Activated B cell treated with CpG ODN at 0.5 μM for 24 hours (primary cell): Measurements from ENCODE around the gene SPOCK1. TPM values are rescaled to one million over a fixed set of nuclear protein-coding genes. Genes with fewer than 3 reads are reported as not detected.

Experiments used
- ATAC-seq: fragments of 200-7000 bp; cut with Tn5 transposase; one replicate; pipeline ENCODE4 v1.10.0; 2021; ENCODE audit warnings: low read depth, mild to moderate bottlenecking, moderate library complexity
- CTCF ChIA-PET: fragments of 350-600 bp; sonication (Branson Sonifier 250); formaldehyde crosslinking; loops from one replicate; lab custom pipeline; 2021; ENCODE audit warnings: antibody characterized with exemption; lab: Charles Lee
- POLR2A ChIA-PET: fragments of 350-600 bp; sonication (Branson Sonifier 250); formaldehyde crosslinking; loops from one replicate; lab custom pipeline; 2021; ENCODE audit warnings: antibody characterized with exemption; lab: Charles Lee
- DNase-seq: peaks from one replicate; pipeline ENCODE4 v3.0.0; 2022
- H3K27ac Mint-ChIP-seq: one replicate; pipeline ENCODE4 v1.8.0; 2020; ENCODE audit warnings: mixed read lengths
- H3K27me3 Mint-ChIP-seq: one replicate; pipeline ENCODE4 v1.8.0; 2021; ENCODE audit warnings: mixed read lengths
- H3K36me3 Mint-ChIP-seq: one replicate; pipeline ENCODE4 v1.8.0; 2021; ENCODE audit warnings: low read depth, mixed read lengths
- H3K4me1 Mint-ChIP-seq: one replicate; pipeline ENCODE4 v1.8.0; 2021; ENCODE audit warnings: mixed read lengths
- H3K4me3 Mint-ChIP-seq: one replicate; pipeline ENCODE4 v1.8.0; 2020; ENCODE audit warnings: mild to moderate bottlenecking, mixed read lengths
- H3K9me3 Mint-ChIP-seq: one replicate; pipeline ENCODE4 v1.8.0; 2020; ENCODE audit warnings: mixed read lengths
- intact Hi-C: fragments of 100-400 bp; cut with micrococcal nuclease; formaldehyde crosslinking; loops from one replicate; pipeline ENCODE4 v1.15.1; 2024
- total RNA-seq: library from RNA; stranded (reverse); gene quantifications from 2 replicates; pipeline ENCODE4 v1.2.3, GENCODE V29; 2022
- TF ChIP-seq, protein P1 (sequence below): fragments of 200-600 bp; IDR thresholded peaks from one replicate; pipeline ENCODE4 v1.8.0; 2022; ENCODE audit warnings: antibody characterized with exemption, mild to moderate bottlenecking

Gene SPOCK1
- total RNA-seq, 1 donor from 2014 or later, result not detected

DNA sequence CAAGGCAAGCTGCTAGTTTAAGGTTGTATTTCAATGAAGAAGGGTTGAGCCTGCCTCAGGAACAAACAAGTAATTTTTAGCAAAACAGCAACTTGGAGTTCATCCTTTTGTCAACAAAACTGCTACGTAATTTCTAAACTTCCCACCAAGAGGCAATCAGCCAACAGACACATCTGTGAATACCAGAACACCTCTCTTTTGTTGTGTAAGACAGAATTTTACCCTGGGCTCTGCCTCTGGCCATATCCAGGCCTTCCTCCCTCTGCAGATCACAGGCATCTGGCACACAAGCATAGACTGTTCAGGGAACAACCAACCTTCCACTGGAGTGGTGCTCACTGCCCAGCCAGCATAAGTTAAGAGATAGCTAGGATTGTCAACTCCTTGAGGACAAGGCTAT lies 409.0 kb downstream of the SPOCK1 start:
- Mint-ChIP-seq H3K4me3 (no peak overlapping the region), H3K36me3 (no peaks in the 10 kb centered on the region), H3K9me3 (no peaks in the 10 kb centered on the region), H3K27me3 (peaks cover 1% of the 10 kb centered on the region), H3K4me1 (no peaks in the 10 kb centered on the region), H3K27ac (no peak overlapping the region)
- TF ChIP-seq, protein P1, sequence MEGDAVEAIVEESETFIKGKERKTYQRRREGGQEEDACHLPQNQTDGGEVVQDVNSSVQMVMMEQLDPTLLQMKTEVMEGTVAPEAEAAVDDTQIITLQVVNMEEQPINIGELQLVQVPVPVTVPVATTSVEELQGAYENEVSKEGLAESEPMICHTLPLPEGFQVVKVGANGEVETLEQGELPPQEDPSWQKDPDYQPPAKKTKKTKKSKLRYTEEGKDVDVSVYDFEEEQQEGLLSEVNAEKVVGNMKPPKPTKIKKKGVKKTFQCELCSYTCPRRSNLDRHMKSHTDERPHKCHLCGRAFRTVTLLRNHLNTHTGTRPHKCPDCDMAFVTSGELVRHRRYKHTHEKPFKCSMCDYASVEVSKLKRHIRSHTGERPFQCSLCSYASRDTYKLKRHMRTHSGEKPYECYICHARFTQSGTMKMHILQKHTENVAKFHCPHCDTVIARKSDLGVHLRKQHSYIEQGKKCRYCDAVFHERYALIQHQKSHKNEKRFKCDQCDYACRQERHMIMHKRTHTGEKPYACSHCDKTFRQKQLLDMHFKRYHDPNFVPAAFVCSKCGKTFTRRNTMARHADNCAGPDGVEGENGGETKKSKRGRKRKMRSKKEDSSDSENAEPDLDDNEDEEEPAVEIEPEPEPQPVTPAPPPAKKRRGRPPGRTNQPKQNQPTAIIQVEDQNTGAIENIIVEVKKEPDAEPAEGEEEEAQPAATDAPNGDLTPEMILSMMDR, result no peak
- ChIA-PET POLR2A (no interaction called here), CTCF (no interaction called here)
- intact Hi-C loops, result no loop called here
- ATAC-seq, result no peak
- no peak for DNase-seq

DNA sequence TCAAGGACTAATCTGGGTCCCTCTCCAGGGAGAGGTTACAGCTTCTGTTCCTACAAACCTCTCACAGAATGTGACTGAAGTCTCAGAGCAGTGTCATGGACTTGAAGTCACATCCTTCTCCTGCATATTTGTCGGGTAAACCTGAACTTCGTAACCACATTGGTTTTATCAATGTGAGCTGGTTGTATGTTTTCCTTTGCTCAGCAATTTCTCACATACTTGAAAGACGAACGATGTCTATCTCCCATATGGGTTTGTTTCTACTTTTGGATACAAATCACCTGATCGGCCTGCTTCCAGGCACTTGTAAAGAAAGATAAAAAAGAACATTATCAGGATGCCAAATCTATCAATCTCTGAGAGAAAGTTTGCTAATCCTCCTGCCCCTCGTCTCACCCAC lies 411.0 kb downstream of the SPOCK1 start:
- TF ChIP-seq, protein P1, result no peak
- Mint-ChIP-seq H3K4me3 (no peak overlapping the region), H3K36me3 (no peaks in the 10 kb centered on the region), H3K9me3 (no peaks in the 10 kb centered on the region), H3K4me1 (no peaks in the 10 kb centered on the region), H3K27ac (no peak overlapping the region), H3K27me3 (peaks cover 1% of the 10 kb centered on the region)
- ChIA-PET CTCF (no interaction called here), POLR2A (no interaction called here)
- intact Hi-C loops, result no loop called here
- no peak for ATAC-seq
- DNase-seq, result no peak

DNA sequence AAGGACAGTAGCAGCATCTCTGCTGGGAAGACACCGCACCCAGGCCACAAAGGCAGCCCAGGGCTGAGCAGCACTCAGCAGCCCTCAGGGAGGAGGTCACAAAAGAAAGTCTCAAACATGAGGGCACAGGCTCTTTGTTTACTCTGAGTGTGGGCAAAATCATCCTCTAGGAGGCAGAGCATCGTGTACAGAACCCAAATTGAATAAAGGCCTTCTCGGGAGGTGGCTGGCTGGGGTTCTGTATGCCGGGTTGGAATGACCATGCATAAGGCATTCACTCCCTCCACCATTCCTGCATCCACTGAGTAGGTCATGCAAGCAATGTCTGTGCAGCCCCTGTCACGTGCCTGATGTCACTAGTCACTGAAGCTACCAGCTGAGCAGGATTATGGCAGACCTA lies 412.8 kb downstream of the SPOCK1 start:
- H3K27me3 Mint-ChIP-seq, result peaks cover 1% of the 10 kb centered on the region
- DNase-seq (no peak), ATAC-seq (no peak)
- H3K36me3 Mint-ChIP-seq, result no peaks in the 10 kb centered on the region
- H3K9me3 Mint-ChIP-seq, result no peaks in the 10 kb centered on the region
- ChIA-PET CTCF (interaction anchor here (1.5 kb wide), 1 partner anchor 11 kb away, joined by 4 read pairs; no protein-coding TSS in a partner anchor), POLR2A (no interaction called here)
- intact Hi-C loops, result no loop called here
- TF ChIP-seq, protein P1, result no peak
- no peak overlapping the region for H3K27ac Mint-ChIP-seq
- H3K4me1 Mint-ChIP-seq, result no peaks in the 10 kb centered on the region
- H3K4me3 Mint-ChIP-seq, result no peak overlapping the region

DNA sequence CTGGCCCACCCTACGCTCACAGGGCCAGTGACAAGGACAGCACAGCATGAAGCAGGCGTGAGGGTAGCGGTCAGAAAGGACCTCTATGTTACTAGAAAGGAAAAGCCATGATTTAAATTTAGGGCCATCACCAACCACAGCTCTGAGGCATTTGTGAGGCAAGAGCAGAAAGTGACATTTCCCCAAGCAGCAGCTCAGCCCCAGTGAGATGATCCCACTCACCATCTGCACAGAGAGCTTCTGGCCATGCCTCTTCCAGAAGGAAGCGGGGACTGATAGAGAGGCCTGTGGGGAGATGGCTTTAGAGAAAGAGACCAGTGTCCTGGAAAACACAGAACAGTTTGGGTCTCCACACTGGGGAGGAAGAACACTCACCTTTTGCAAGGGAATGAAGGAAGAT lies 413.9 kb downstream of the SPOCK1 start:
- H3K9me3 Mint-ChIP-seq, result no peaks in the 10 kb centered on the region
- intact Hi-C loops, result no loop called here
- no peak overlapping the region for H3K4me3 Mint-ChIP-seq
- DNase-seq (no peak), ATAC-seq (no peak)
- H3K4me1 Mint-ChIP-seq, result no peaks in the 10 kb centered on the region
- CTCF ChIA-PET, result interaction anchor here (1.5 kb wide), 1 partner anchor 10 kb away, joined by 4 read pairs; no protein-coding TSS in a partner anchor
- H3K27me3 Mint-ChIP-seq, result peaks cover 1% of the 10 kb centered on the region
- H3K36me3 Mint-ChIP-seq, result no peaks in the 10 kb centered on the region
- H3K27ac Mint-ChIP-seq, result no peak overlapping the region
- POLR2A ChIA-PET, result no interaction called here
- TF ChIP-seq, protein P1, result no peak

DNA sequence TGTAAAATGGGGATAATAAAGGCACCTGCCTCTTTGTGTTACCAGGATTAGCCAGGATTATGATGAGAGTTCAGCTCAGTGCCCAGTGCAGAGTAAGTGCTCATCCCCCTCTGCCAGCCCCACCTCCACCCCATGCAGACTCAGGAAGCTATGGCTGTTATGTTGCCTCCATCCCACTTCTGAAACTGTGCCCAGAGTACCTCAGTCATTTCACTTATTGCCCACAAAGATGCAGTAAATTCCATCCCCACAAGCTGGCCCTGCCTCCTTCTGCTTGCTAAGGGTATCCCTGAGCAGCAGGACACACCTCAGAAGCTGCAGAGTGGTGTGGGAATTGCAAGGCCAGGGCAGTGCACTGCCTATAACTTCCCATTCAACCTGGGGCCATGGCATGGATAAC lies 415.1 kb downstream of the SPOCK1 start:
- Mint-ChIP-seq H3K4me3 (no peak overlapping the region), H3K36me3 (no peaks in the 10 kb centered on the region), H3K9me3 (no peaks in the 10 kb centered on the region), H3K27me3 (peaks cover 1% of the 10 kb centered on the region), H3K4me1 (no peaks in the 10 kb centered on the region), H3K27ac (no peak overlapping the region)
- intact Hi-C loops, result no loop called here
- ATAC-seq, result no peak
- TF ChIP-seq, protein P1, result no peak
- CTCF ChIA-PET, result no interaction called here
- POLR2A ChIA-PET, result no interaction called here
- DNase-seq, result no peak
